ENCODE measurements around the gene SUN2.

Gene SUN2

DNA sequence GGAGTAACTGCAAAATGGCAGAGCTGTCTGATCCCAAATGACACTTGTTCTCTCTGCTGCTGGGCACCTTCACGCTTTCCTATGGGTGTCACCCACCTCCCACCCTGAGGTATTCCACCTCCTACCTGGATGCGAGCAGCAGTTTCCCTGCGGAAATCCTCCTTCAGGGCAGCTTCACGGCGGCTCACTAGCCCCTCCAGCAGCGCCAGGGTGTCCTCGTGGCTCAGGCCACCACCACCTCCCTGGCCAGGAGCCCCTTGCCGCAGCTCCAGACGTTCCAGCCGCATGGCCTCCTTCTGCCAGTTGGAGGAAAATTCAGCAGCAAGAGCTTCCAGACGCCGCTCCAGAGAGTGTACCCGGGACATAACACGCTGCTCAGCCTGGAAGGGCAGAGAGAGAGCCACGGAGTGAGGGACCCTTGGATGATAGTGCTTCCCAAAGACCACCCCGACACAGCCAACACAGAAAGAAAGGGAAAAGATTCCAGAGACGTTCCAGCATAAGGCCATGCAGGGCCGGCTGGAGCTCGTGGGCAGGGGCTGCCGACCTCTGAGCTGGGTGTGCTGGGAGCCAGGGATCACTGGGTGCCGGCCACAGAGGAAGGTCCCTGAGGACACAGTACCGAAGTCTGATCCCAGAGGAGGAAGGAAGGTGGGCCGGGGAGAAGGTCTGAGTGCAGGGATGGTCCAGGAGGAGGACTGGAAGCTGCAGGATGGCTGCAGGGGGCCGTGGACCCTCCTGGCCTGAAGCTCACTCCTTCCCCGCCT lies 13.4 kb downstream of the SUN2 start:
- CTCF ChIA-PET, result interaction anchor here (1.1 to 1.9 kb wide), 6 partner anchors 8 to 26 kb away, joined by 3 to 6 read pairs (median 4); no protein-coding TSS in a partner anchor
- DNase-seq (ENCODE audit: extremely low spot score), result no peak
- TF ChIP-seq, protein P1, sequence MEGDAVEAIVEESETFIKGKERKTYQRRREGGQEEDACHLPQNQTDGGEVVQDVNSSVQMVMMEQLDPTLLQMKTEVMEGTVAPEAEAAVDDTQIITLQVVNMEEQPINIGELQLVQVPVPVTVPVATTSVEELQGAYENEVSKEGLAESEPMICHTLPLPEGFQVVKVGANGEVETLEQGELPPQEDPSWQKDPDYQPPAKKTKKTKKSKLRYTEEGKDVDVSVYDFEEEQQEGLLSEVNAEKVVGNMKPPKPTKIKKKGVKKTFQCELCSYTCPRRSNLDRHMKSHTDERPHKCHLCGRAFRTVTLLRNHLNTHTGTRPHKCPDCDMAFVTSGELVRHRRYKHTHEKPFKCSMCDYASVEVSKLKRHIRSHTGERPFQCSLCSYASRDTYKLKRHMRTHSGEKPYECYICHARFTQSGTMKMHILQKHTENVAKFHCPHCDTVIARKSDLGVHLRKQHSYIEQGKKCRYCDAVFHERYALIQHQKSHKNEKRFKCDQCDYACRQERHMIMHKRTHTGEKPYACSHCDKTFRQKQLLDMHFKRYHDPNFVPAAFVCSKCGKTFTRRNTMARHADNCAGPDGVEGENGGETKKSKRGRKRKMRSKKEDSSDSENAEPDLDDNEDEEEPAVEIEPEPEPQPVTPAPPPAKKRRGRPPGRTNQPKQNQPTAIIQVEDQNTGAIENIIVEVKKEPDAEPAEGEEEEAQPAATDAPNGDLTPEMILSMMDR (IDR thresholded peaks at IDR 0.05; ENCODE audit: control extremely low read depth, extremely low read depth, low read depth, missing control alignments), result no peak
- POLR2A ChIA-PET, result interaction anchor here (0.5 to 1.8 kb wide), 2 partner anchors 9 to 374 kb away, joined by 3 to 15 read pairs; no protein-coding TSS in a partner anchor

DNA sequence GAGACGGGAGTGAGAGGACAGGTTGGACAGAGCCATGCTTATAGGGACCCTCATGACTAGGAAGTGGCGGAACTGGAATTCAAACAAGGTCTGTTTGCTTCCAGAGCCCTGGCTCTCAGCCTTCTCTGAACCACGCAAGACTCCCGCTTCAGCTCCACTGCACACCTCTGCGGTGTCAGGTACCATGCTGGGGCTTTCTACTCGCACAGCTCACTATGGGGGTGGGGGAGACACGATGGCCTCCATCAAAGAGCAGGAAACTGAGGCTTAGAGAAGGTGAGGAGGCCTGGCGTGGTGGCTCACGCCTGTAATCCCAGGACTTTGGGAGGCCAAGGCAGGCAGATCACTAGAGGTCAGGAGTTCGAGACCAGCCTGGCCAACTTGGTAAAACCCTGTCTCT lies 14.2 kb downstream of the SUN2 start:
- TF ChIP-seq, protein P1 (IDR thresholded peaks at IDR 0.05; ENCODE audit: control extremely low read depth, extremely low read depth, low read depth, missing control alignments), result no peak
- ChIA-PET POLR2A (interaction anchor here (1.8 kb wide), 1 partner anchor 10 kb away, joined by 15 read pairs; no protein-coding TSS in a partner anchor), CTCF (interaction anchor here (1.1 kb wide), 1 partner anchor 9 kb away, joined by 4 read pairs; no protein-coding TSS in a partner anchor)
- no peak for DNase-seq (ENCODE audit: extremely low spot score)

DNA sequence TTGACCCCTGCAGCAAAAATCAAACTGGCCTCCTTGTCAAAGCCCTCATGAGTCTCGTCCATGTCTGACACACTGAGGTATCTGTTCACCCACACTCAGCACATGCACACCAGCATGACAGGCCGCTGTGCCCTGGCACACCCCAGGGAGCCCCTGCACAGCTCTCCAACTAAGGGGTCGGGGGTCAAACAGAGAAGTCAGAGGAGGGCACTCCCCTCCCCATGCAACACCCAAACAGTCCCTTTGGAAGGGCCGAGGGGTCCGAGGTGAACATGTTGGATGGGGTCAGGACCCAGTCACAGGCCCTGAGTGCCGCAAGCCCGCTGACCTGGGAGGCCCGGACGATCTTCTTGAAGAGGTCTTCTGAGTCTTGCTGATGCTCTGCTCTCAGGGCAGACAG lies 14.6 kb downstream of the SUN2 start:
- TF ChIP-seq, protein P1 (IDR thresholded peaks at IDR 0.05; ENCODE audit: control extremely low read depth, extremely low read depth, low read depth, missing control alignments), result no peak
- ChIA-PET POLR2A (no interaction called here), CTCF (interaction anchor here (1.2 to 2.3 kb wide), 2 partner anchors 14 to 16 kb away, joined by 3 to 8 read pairs; no protein-coding TSS in a partner anchor)
- DNase-seq (ENCODE audit: extremely low spot score), result no peak

DNA sequence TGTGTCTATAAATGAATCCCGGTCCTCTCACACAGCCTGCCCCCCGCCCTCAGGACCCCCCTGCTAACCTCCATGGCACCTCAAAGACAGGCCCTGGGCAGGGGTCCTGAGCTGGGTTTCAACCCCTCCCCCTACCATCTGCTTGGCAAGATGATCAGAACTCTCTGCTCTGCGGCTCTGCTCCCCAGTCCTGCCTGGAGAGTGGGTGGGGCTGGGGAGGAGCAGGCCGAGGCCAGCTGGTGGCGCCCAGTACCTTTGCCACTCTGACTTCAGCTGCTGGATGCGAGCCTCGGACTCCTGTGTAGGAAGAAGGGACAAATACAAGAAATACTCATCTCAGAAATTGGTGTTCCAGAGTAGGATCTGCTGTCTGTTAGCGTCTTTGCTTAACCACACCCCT lies 15.0 kb downstream of the SUN2 start:
- POLR2A ChIA-PET, result no interaction called here
- DNase-seq (ENCODE audit: extremely low spot score), result no peak
- TF ChIP-seq, protein P1 (IDR thresholded peaks at IDR 0.05; ENCODE audit: control extremely low read depth, extremely low read depth, low read depth, missing control alignments), result peak; percentile 4
- CTCF ChIA-PET, result interaction anchor here (1.2 to 2.3 kb wide), 3 partner anchors 11 to 16 kb away, joined by 3 to 8 read pairs (median 3); no protein-coding TSS in a partner anchor

DNA sequence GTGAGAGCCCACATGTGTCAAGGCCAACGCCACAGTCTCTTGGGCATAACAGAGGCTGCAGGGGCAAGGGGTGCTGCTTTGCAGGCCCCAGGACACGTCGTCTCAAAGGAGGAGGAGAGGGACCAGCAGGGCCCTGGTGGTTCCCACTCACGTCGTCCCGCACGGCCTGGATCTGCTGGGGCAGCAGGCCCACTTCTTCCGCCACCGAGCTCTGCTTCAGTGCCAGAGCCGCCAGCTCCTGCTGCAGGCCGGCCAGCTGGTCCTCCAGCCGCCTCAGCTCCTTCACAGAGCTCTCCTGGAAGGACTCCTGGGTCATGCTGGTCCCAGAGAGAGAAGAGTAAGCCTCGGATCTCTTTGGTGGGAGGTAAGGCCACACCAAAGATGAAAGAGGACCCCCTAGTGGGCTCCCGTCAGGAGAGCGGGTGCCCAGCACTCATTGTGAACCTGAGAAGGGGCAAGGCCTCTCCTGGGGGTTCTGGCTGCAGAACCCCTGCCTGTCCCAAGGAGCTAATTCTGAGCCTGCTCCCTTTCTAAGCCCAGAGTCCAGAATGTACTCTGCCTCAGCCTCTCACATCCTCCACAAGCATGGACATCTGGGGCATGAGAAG lies 15.6 kb downstream of the SUN2 start:
- TF ChIP-seq, protein P1 (IDR thresholded peaks at IDR 0.05; ENCODE audit: control extremely low read depth, extremely low read depth, low read depth, missing control alignments), result no peak
- DNase-seq (ENCODE audit: extremely low spot score), result no peak
- POLR2A ChIA-PET, result no interaction called here
- CTCF ChIA-PET, result interaction anchor here (1.2 to 2.3 kb wide), 3 partner anchors 12 to 15 kb away, joined by 3 to 8 read pairs (median 3); no protein-coding TSS in a partner anchor

DNA sequence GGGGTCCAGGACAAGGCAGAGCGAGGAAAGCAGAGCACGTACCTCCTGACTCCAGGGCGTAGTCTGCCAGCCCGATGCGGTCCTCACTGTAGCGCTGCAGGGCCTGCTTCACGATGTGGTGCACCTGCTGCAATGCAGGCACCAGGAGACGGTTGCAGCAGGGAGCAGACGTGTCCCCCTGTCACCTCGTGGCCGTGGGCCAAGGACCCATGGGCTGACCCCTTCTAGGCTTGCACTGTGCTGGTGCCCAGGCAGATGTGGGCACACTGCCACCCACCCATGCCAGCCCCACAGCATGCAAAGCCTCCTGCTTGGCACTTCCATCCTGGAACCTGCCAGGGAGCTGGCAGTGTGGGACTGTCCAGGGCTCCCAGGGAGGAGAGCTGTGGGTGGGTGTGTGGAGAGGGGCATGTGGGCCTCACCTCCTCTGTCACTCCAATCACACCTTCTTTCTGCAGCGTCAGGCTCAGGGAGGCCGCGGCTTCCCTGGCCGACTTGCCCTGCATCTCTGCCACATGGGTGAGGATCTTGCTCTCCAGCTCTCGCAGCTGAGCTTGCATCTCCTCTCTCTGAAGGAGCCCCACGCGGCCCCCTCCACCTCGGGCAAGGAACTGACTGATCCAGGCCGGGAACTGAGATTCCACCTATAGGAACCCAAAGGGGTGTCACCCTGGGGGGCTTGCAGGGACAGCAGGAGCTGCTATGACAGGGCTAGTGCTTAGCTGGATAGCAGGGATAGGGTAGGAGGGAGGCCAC lies 16.3 kb downstream of the SUN2 start:
- POLR2A ChIA-PET, result no interaction called here
- no peak for DNase-seq (ENCODE audit: extremely low spot score)
- TF ChIP-seq, protein P1 (IDR thresholded peaks at IDR 0.05; ENCODE audit: control extremely low read depth, extremely low read depth, low read depth, missing control alignments), result no peak
- CTCF ChIA-PET, result interaction anchor here (1.3 to 2.3 kb wide), 2 partner anchors 12 to 14 kb away, joined by 3 to 8 read pairs; no protein-coding TSS in a partner anchor
